OCI-LY3 (cell line): ENCODE data around the gene STPG3.

Source experiments
- EZH2phosphoT487 ChIP-seq: fragments of 200-600 bp; shearing (Covaris generic); IDR thresholded peaks from 2 replicates; pipeline ENCODE4 v1.6.1; 2018; ENCODE audit warnings: antibody characterized with exemption, mixed run types, low read depth
- TF ChIP-seq, protein P1 (sequence below): fragments of 200-600, 300-600 bp; sonication (generic); IDR thresholded peaks from 2 replicates; pipeline ENCODE4 v1.5.1; 2014; ENCODE audit warnings: antibody characterized with exemption, low read length, low read depth

DNA sequence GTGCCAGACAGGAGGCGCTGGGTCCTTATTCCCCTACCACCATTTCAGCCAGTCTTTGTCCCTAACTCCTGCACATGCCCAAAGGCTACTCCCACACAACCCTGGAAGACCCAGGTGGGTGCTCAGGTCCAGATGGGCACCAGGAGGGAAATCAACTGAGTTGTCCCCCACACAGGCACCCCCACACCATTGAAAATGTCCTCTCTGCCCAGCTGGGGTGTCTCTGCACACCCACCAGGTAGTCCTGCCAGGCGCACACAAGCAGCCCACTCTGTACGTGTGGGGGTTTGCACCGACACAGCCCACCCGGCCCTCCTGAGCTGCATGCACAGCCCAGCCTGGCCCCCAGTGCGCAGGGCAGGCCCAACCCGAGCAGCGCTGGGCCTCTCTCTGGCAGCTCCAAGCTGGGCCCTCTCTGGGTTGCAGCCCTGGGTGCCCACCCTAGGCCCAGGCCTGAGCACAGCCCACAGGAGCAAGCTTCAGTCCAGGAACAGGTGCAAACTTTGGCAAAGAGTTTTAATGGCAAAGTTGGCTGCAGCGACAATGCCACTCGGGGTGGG lies 31.2 kb upstream of the STPG3 start:
- TF ChIP-seq, protein P1, sequence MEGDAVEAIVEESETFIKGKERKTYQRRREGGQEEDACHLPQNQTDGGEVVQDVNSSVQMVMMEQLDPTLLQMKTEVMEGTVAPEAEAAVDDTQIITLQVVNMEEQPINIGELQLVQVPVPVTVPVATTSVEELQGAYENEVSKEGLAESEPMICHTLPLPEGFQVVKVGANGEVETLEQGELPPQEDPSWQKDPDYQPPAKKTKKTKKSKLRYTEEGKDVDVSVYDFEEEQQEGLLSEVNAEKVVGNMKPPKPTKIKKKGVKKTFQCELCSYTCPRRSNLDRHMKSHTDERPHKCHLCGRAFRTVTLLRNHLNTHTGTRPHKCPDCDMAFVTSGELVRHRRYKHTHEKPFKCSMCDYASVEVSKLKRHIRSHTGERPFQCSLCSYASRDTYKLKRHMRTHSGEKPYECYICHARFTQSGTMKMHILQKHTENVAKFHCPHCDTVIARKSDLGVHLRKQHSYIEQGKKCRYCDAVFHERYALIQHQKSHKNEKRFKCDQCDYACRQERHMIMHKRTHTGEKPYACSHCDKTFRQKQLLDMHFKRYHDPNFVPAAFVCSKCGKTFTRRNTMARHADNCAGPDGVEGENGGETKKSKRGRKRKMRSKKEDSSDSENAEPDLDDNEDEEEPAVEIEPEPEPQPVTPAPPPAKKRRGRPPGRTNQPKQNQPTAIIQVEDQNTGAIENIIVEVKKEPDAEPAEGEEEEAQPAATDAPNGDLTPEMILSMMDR, result no peak
- TF ChIP-seq EZH2phosphoT487, result no peak
